Neural cell (in vitro differentiated cells): ENCODE measurements around the gene HPRT1.

Experiments
- EZH2 ChIP-seq: fragments of 200-600, 300-800 bp; shearing (Covaris generic), sonication (generic); IDR thresholded peaks from 2 replicates; pipeline ENCODE4 v1.6.1; 2014; ENCODE audit warnings: antibody characterized with exemption, low read length, borderline replicate concordance, mild to moderate bottlenecking; ENCODE audit not compliant: insufficient read depth, poor library complexity, severe bottlenecking
- TAF1 ChIP-seq: IDR thresholded peaks from 2 replicates; pipeline ENCODE4 v1.6.1; 2012; ENCODE audit warnings: low read depth
- TF ChIP-seq, protein P1 (sequence below): fragments of 450-650 bp; IDR thresholded peaks from 2 replicates; pipeline ENCODE4 v1.5.1; 2014; ENCODE audit warnings: antibody characterized with exemption, mild to moderate bottlenecking, moderate library complexity; ENCODE audit not compliant: poor library complexity, severe bottlenecking

DNA sequence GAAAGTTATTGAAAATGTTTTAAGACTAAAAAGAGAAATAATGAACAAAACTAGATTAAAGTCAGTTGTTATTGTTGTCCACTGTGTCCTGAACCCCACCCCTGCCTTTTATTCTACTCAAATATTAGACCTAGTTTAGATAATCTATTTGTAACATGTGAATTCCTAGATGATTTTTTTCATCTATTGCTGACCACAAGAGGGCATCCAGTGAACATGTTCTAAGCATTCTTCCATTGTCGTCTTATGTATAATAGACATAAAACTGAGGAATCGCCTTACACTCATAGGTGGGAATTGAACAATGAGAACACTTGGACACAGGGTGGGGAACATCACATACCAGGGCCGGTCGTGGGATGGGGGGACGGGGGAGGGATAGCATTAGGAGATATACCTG is 36.4 kb upstream of the HPRT1 start:
- TF ChIP-seq TAF1: no peak
- no peak for TF ChIP-seq EZH2
- TF ChIP-seq, protein P1, sequence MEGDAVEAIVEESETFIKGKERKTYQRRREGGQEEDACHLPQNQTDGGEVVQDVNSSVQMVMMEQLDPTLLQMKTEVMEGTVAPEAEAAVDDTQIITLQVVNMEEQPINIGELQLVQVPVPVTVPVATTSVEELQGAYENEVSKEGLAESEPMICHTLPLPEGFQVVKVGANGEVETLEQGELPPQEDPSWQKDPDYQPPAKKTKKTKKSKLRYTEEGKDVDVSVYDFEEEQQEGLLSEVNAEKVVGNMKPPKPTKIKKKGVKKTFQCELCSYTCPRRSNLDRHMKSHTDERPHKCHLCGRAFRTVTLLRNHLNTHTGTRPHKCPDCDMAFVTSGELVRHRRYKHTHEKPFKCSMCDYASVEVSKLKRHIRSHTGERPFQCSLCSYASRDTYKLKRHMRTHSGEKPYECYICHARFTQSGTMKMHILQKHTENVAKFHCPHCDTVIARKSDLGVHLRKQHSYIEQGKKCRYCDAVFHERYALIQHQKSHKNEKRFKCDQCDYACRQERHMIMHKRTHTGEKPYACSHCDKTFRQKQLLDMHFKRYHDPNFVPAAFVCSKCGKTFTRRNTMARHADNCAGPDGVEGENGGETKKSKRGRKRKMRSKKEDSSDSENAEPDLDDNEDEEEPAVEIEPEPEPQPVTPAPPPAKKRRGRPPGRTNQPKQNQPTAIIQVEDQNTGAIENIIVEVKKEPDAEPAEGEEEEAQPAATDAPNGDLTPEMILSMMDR: peak; percentile 52
